ENCODE data around the gene POGK. TPM values are rescaled to one million over a fixed set of nuclear protein-coding genes. Genes with fewer than 3 reads are reported as not detected.

The POGK gene
- total RNA-seq, 1 donor from 2014 or later, result 47.7 TPM

DNA sequence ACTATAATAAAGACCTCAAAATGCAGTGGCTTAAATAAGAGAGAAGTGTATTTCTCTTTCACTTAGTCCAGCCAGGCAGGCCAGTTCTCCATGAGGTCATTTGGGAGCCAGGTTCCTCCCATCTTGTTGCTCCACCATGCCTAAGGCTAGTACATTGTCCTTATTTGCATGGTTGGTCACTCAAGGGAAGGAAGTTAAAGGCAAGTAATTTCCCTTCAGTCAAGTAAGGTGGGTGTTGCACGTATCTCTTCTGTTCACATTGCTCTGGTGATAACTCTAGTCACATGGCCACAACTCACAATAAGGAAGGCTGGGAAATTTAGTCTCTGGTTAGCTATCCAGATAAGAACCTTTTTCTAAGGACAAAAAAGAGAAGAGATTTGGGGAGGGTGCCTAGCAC is 64.0 kb downstream of the POGK start:
- no peak overlapping the region for H3K4me3 Mint-ChIP-seq
- TF ChIP-seq EZH2phosphoT487 (IDR thresholded peaks at IDR 0.05) (no peak), EZH2 (IDR thresholded peaks at IDR 0.05) (no peak), CTCF (IDR thresholded peaks at IDR 0.05) (no peak)

DNA sequence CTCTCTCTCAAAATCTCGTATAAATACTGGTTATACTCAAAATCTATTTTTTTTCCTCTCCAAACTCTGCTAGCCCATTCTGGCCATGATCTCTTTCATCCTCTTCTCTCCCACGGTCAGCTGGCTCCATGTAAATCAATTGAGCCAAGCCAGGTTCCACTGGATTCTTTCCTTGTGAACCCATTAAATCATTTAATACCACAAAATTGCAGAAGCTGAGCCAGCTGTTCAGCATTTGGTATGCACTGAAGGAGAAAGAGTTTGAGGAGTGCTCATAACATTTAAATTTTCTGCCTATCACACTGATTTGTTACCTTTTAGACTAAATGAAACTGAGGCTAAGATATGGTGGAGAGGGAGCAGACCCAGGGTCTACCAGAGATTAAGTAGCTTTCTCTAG is 65.9 kb downstream of the POGK start:
- no peak overlapping the region for H3K4me3 ChIP-seq
- no peaks in the 10 kb centered on the region for H3K79me2 ChIP-seq (ENCODE audit: low read depth)
- H3K9ac ChIP-seq, result no peak overlapping the region
- H4K20me1 ChIP-seq (ENCODE audit: low read depth), result no peaks in the 10 kb centered on the region
- H3K4me1 ChIP-seq, result no peaks in the 10 kb centered on the region
- no peak overlapping the region for H3K4me3 Mint-ChIP-seq
- peaks cover 5% of the 10 kb centered on the region for H3K4me1 Mint-ChIP-seq
- H3K27ac ChIP-seq, result no peak overlapping the region
- H3K36me3 Mint-ChIP-seq, result peaks cover 35% of the 10 kb centered on the region
- H2AFZ ChIP-seq (replicated peaks), result no peak overlapping the region
- H3K36me3 ChIP-seq, result no peaks in the 10 kb centered on the region
- H3F3A ChIP-seq (ENCODE audit: low read depth), result no peaks in the 10 kb centered on the region
- no peak overlapping the region for H3K27ac Mint-ChIP-seq
- no peaks in the 10 kb centered on the region for H3K27me3 Mint-ChIP-seq (ENCODE audit: insufficient read depth, low read depth)
- H3K9me3 ChIP-seq (ENCODE audit: low read depth), result no peaks in the 10 kb centered on the region
- H3K9me3 Mint-ChIP-seq, result peaks cover under 1% of the 10 kb centered on the region
- no peak for DNase-seq (ENCODE audit: low spot score)
- TF ChIP-seq EZH2 (IDR thresholded peaks at IDR 0.05) (no peak), EZH2phosphoT487 (IDR thresholded peaks at IDR 0.05) (no peak), CTCF (IDR thresholded peaks at IDR 0.05) (no peak)
- H3K4me2 ChIP-seq, result no peak overlapping the region
- no peaks in the 10 kb centered on the region for H3K27me3 ChIP-seq

More for the DNA sequence above, 64.0 kb downstream of the POGK start:
- Histone ChIP-seq H3K79me2 (ENCODE audit: low read depth) (no peaks in the 10 kb centered on the region), H3K4me3 (no peak overlapping the region), H3F3A (ENCODE audit: low read depth) (no peaks in the 10 kb centered on the region), H3K4me2 (no peak overlapping the region), H3K27ac (no peak overlapping the region), H2AFZ (replicated peaks) (no peak overlapping the region), H3K9me3 (ENCODE audit: low read depth) (no peaks in the 10 kb centered on the region), H3K27me3 (no peaks in the 10 kb centered on the region), H4K20me1 (ENCODE audit: low read depth) (no peaks in the 10 kb centered on the region), H3K9ac (no peak overlapping the region), H3K4me1 (no peaks in the 10 kb centered on the region), H3K36me3 (no peaks in the 10 kb centered on the region)
- Mint-ChIP-seq H3K27ac (no peak overlapping the region), H3K36me3 (peaks cover 38% of the 10 kb centered on the region), H3K9me3 (peaks cover 9% of the 10 kb centered on the region), H3K4me1 (peaks cover 5% of the 10 kb centered on the region), H3K27me3 (ENCODE audit: insufficient read depth, low read depth) (no peaks in the 10 kb centered on the region)
- DNase-seq (ENCODE audit: low spot score), result no peak

- Histone ChIP-seq H3K36me3 (no peaks in the 10 kb centered on the region), H2AFZ (replicated peaks) (no peak overlapping the region), H3K79me2 (ENCODE audit: low read depth) (no peaks in the 10 kb centered on the region), H3K9ac (no peak overlapping the region), H4K20me1 (ENCODE audit: low read depth) (no peaks in the 10 kb centered on the region), H3K4me2 (no peak overlapping the region), H3K4me1 (no peaks in the 10 kb centered on the region), H3K27me3 (no peaks in the 10 kb centered on the region), H3K9me3 (ENCODE audit: low read depth) (peaks cover 4% of the 10 kb centered on the region), H3K4me3 (no peak overlapping the region), H3F3A (ENCODE audit: low read depth) (no peaks in the 10 kb centered on the region), H3K27ac (no peak overlapping the region)
- H3K27ac Mint-ChIP-seq, result no peak overlapping the region
- peaks cover 5% of the 10 kb centered on the region for H3K4me1 Mint-ChIP-seq
- H3K4me3 Mint-ChIP-seq, result no peak overlapping the region
- peaks cover 2% of the 10 kb centered on the region for H3K9me3 Mint-ChIP-seq
- peaks cover 40% of the 10 kb centered on the region for H3K36me3 Mint-ChIP-seq
- H3K27me3 Mint-ChIP-seq (ENCODE audit: insufficient read depth, low read depth), result peaks cover 2% of the 10 kb centered on the region
- no peak for DNase-seq (ENCODE audit: low spot score)
- TF ChIP-seq CTCF (IDR thresholded peaks at IDR 0.05) (no peak), EZH2 (IDR thresholded peaks at IDR 0.05) (no peak), EZH2phosphoT487 (IDR thresholded peaks at IDR 0.05) (no peak)
These were observed 66.6 kb downstream of the POGK start for GRCh38 chr1:166905900-166906299.

Other genes starting within 250 kb of the POGK start
- 38.3 and 54.4 TPM in 2 replicates for gene TADA1, start 36.8 kb downstream of the POGK start, total RNA-seq (ENCODE audit: low replicate concordance)
- 34.3 and 42.1 TPM in 2 replicates for gene ILDR2, start 136.1 kb downstream of the POGK start, total RNA-seq (ENCODE audit: low replicate concordance)
- gene MAEL, start 149.8 kb downstream of the POGK start, total RNA-seq (ENCODE audit: low replicate concordance), result 1.2 TPM in 1 of 2 replicates, not detected in the other

All from neural progenitor cell (in vitro differentiated cells).